Measurements from ENCODE around the gene COX7A2L.

Gene COX7A2L

DNA sequence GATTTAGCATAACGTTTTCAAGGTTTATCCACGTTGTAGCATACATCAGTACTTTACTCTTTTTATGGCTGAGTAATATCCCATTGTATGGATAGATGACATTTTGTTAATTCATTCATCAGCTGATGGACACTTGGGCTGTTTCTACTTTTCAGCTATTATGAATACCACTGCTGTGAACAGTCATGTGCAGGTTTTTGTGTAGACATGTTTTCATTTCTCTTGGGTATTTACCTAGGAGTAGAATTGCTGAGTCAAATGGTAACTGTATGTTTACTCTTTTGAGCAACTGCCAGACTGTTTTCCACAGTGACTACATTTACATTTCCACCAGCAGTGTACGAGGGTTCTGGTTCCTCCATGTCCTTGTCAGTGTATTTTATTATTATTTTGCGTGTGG is 33.9 kb downstream of the COX7A2L start:
- TF ChIP-seq, protein P1, sequence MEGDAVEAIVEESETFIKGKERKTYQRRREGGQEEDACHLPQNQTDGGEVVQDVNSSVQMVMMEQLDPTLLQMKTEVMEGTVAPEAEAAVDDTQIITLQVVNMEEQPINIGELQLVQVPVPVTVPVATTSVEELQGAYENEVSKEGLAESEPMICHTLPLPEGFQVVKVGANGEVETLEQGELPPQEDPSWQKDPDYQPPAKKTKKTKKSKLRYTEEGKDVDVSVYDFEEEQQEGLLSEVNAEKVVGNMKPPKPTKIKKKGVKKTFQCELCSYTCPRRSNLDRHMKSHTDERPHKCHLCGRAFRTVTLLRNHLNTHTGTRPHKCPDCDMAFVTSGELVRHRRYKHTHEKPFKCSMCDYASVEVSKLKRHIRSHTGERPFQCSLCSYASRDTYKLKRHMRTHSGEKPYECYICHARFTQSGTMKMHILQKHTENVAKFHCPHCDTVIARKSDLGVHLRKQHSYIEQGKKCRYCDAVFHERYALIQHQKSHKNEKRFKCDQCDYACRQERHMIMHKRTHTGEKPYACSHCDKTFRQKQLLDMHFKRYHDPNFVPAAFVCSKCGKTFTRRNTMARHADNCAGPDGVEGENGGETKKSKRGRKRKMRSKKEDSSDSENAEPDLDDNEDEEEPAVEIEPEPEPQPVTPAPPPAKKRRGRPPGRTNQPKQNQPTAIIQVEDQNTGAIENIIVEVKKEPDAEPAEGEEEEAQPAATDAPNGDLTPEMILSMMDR (conservative IDR thresholded peaks at IDR 0.05; ENCODE audit: control insufficient read depth, insufficient read depth, low read depth, low read length): no peak
- DNase-seq (ENCODE audit: low read depth): no peak
- H3K4me3 ChIP-seq (ENCODE audit: control insufficient read depth, low read depth, low read length): no peak overlapping the region

DNA sequence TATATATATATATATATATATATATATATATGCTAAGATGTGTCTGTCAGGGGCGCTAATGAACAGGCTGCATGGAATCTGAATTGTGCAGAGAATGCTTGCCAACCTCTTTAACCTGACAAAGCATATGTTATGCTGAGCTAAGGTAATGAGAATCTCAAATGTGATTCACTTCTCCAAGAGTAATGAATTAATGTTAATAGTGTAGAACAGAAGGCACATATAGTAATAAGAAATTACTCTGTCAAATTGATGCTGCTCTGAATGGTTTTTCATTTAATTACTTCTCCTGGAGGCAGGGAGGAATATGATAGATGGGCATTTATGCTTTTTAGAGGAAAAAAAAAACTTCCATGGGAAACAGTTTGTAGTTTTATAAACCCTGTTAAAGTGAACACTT is 35.4 kb downstream of the COX7A2L start:
- TF ChIP-seq, protein P1 (conservative IDR thresholded peaks at IDR 0.05; ENCODE audit: control insufficient read depth, insufficient read depth, low read depth, low read length): no peak
- no peak overlapping the region for H3K4me3 ChIP-seq (ENCODE audit: control insufficient read depth, low read depth, low read length)
- no peak for DNase-seq (ENCODE audit: low read depth)

DNA sequence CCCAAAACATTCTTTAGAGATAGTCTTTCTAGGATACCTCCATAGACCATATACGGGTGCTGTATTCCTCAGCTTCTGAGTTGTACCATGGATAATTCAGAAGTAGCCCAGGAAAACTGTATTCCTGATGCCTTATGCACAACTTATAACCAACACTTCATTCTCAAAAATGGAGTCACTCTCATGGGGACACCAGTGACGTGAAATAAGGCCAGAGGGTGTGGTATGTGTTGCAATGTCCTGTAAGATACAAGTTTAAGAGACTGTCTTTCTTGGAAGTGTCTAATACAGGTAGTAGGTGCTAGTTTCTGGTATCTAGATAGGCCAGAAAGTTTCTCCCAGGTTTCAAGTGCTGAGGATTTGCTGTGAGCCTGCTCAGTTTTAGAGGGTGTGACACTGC is 36.1 kb downstream of the COX7A2L start:
- TF ChIP-seq, protein P1 (conservative IDR thresholded peaks at IDR 0.05; ENCODE audit: control insufficient read depth, insufficient read depth, low read depth, low read length): no peak
- no peak for DNase-seq (ENCODE audit: low read depth)
- H3K4me3 ChIP-seq (ENCODE audit: control insufficient read depth, low read depth, low read length): no peak overlapping the region

DNA sequence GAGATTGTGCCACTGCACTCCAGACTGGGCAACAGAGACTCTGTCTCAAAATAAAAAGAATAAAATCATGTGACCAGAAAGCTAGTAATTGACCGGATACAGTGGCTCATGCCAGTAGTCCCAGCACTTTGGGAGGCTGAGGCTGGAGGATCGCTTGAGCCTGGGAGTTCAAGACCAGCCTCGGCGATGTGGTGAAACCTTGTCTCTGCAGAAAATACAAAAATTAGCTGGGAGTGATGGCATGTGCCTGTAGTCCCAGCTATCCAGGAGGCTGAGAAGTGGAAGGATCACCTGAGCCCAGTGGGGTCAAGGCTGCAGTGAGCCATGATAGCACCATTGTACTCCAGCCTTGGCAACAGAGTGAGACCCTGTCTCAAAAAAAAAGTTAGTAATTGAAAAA is 36.8 kb downstream of the COX7A2L start:
- TF ChIP-seq, protein P1 (conservative IDR thresholded peaks at IDR 0.05; ENCODE audit: control insufficient read depth, insufficient read depth, low read depth, low read length): no peak
- no peak for DNase-seq (ENCODE audit: low read depth)
- no peak overlapping the region for H3K4me3 ChIP-seq (ENCODE audit: control insufficient read depth, low read depth, low read length)

DNA sequence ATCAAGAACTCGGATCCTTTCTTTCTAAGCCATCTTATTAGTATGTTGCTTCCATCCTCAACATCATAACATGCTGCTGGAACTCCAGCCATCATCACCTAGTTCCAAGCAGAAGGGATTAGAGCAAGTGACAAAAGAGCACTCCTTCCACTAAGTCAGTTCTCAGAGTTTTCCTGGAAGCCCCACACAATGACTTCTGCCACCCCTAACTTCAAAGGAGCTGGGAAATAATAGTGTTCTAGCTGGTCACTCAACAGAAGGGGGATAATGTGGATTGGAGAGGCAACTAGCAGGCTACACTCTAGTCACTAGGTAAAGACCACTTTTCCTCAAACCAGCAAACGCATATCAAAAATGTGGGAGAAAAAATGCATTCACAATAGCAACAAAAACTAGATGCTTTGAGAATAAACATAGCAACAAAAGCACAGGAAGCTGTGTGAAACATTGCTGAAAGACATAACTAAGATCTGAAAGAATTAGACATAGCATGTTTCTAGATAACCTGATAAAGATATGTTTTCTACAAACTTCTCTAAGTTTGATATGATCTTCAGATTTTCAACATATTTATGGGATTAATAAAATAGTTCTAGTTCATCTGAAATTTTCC is 39.5 kb downstream of the COX7A2L start:
- no peak for DNase-seq (ENCODE audit: low read depth)
- TF ChIP-seq, protein P1 (conservative IDR thresholded peaks at IDR 0.05; ENCODE audit: control insufficient read depth, insufficient read depth, low read depth, low read length): no peak
- no peak overlapping the region for H3K4me3 ChIP-seq (ENCODE audit: control insufficient read depth, low read depth, low read length)

DNA sequence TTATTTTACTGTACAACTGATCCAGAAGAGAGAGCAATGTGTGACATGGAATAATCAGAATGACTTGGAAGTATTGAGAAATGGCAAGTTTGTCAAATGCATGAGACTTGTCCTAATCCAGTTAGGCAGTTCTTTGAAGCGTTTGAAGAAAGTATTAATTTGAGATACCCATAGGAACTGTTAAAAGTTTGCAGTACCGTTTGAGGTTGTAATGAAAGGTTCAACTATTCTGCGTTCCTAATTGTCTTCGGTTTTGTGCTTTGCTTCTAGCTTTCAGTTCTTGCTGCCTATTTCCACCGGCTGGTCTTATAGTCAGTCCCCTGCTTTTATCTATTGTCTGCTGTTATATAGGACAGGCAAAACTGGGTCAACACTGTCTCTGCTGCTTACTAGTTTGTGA is 41.8 kb downstream of the COX7A2L start:
- no peak overlapping the region for H3K4me3 ChIP-seq (ENCODE audit: control insufficient read depth, low read depth, low read length)
- DNase-seq (ENCODE audit: low read depth): no peak
- TF ChIP-seq, protein P1 (conservative IDR thresholded peaks at IDR 0.05; ENCODE audit: control insufficient read depth, insufficient read depth, low read depth, low read length): no peak

DNA sequence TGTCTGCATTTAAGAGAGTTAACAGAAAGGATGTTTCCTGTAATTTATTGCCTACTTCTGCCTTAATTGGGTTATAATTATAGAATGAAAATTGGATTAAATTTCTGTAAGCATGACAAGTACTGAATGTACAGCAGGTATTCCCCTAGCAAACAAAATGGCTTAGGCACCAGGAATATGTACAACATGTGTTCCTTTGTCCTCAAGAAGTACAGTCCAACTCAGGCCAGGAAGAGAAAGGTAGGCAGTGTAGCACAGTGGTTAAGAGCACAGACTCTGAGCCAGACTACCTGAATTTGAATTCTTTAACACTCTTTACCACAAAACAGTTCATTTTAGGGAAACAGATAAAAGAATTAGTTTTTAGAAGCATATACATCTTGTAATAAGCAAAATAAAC is 43.1 kb downstream of the COX7A2L start:
- no peak overlapping the region for H3K4me3 ChIP-seq (ENCODE audit: control insufficient read depth, low read depth, low read length)
- TF ChIP-seq, protein P1 (conservative IDR thresholded peaks at IDR 0.05; ENCODE audit: control insufficient read depth, insufficient read depth, low read depth, low read length): no peak
- DNase-seq (ENCODE audit: low read depth): no peak

All from fibroblast of mammary gland (primary cell).